HG02763 (cell line): Measurements from ENCODE around the gene OR51B4.
"Not testable (repeated sequence)": the region's sequence is repeated elsewhere in the genome, so short reads cannot be mapped to it uniquely, and the experiment has no call there.

Experiments
- ATAC-seq: cut with Tn5 transposase; IDR thresholded peaks from one replicate; pipeline ENCODE4 v1.9.1; 2021; ENCODE audit warnings: mild to moderate bottlenecking, moderate library complexity; ENCODE audit not compliant: unreplicated experiment

The OR51B4 gene, protein sequence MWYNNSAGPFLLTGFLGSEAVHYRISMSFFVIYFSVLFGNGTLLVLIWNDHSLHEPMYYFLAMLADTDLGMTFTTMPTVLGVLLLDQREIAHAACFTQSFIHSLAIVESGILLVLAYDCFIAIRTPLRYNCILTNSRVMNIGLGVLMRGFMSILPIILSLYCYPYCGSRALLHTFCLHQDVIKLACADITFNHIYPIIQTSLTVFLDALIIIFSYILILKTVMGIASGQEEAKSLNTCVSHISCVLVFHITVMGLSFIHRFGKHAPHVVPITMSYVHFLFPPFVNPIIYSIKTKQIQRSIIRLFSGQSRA

GRCh38 chr11:5301846-5302245 lies at the start of gene OR51B4:
Gene OR51B4 (minus strand): TSS chr11:5301946. CDS start chr11:5301946, 0 bp downstream.
- no peak for ATAC-seq

- no peak for ATAC-seq
Observed at GRCh38 chr11:5351208-5351607, 49.5 kb upstream of the OR51B4 start, which contains the start of gene OR51B6. Gene OR51B6 (plus strand): TSS chr11:5351508. CDS start chr11:5351508, 0 bp downstream.

DNA sequence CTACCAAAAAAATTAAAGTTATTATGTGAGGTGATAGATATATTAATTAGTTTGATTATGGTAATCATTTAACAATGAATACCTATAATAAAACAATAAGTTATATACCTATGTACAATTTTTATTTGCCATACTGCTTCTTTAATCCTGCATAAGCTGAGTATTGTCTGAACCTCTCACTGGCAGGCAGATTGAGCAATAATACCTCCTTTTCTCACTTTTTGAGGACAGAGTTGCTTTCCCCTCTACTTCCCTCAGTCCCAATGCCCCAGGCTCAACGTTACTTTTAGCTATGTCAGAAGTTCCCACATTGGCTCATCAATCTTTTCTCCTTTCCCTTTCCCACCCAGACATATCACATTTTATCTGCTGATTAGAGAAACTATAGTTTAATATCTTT lies 47.8 kb upstream of the OR51B4 start:
- ATAC-seq = no peak

- no peak for ATAC-seq
Observed at GRCh38 chr11:5348551-5349194, 46.9 kb upstream of the OR51B4 start.

DNA sequence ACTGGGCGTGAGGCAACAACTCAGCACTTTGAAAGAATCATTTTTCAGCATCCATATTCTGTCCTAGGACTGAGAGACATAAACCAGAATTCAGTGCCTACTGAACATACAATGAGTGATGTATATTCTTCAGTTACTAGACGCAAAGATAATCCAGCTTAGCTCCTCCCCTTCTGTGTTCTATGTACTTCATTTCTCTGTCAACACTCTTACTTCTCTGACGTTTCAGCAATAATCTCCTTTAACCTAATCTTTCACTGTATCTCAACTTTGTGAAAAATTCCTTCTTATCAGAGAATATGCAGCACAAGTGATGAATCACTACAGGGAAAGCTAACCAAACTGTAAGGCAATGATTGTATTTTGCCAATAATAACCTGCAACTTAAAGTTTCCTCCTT lies 44.1 kb upstream of the OR51B4 start:
- ATAC-seq = no peak

- ATAC-seq = no peak
Observed at GRCh38 chr11:5343474-5344335, 42.0 kb upstream of the OR51B4 start, which contains the start of gene OR51B5. Gene OR51B5 (minus strand): TSS chr11:5343524. CDS start chr11:5343524, 0 bp downstream.

DNA sequence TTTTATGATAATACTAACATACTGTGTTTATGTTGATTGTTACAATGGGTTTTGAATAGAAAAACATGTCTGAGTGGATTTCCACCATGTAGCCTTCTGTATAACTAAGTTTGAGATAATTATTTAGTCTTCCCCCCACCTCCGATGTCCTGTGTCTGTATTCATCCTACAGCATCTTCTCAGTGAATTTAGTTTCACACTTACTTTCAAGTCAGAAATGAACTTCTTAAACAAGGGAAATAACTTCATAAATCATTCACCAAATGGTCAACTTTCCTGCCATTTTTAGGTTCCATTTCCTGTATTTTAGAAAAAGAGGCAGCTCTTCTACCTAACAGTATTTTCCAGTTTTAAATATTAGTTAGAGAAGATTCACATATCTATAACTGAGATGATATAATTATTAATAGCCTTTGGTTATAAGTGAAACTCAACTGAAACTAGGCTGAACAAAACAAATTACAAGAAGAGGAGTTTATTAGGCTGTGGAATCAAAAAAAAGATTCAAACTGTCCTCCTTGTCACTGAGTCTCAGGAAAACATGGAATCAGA lies 38.1 kb upstream of the OR51B4 start:
- peak; percentile 67 for ATAC-seq

- not testable (repeated sequence) for ATAC-seq
Observed at GRCh38 chr11:5337253-5337652, 35.5 kb upstream of the OR51B4 start.

DNA sequence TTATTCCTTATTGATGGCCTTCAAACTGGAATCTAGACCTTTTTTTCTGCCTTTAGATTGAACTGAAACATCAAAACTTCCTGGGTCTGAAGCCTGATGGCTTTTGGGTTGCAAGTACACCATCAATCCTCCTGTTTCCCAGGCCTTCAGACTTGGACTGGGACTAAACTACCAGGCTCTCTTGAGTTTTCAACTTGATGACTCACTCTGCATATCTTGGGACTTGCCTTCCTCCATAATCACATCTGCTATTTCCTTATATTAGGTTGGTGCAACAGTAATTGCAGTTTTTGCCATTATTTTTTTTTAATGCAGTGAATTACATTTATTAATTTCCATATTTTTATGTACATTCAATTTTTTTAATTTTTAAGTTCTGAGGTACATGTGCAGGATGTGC lies 34.6 kb upstream of the OR51B4 start:
- ATAC-seq = no peak

- ATAC-seq = no peak
Observed at GRCh38 chr11:5335170-5335569, 33.4 kb upstream of the OR51B4 start.

DNA sequence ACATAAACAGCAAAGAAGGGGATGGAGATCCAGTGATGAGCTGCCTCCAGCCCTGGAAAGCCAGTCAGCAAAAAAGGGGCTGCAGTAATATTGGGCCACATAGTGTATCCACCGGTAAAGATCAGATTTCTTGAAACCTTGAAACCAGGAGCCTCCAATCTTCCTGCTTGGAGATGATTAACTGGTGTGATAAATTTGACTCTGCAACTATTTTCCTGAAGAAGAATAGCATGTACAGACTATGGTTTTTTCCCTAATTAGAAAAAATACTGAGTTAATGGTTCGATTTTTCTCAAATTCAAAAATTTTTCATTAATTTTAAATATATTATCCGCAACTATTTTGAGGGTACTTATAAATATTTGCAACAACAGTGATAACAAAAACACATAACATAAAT lies 22.5 kb upstream of the OR51B4 start, which contains the start of gene OR51B2:
OR51B2 (minus strand) TSS at position 101 of the 400 bp plus-strand sequence; CDS start at position 101, 0 bp downstream.
- ATAC-seq = no peak

- no peak for ATAC-seq
Observed at GRCh38 chr11:5317292-5317691, 15.5 kb upstream of the OR51B4 start.

GRCh38 chr11:5313326-5314023 lies 11.7 kb upstream of the OR51B4 start:
- ATAC-seq = not testable (repeated sequence)

GRCh38 chr11:5310423-5310822 lies 8.7 kb upstream of the OR51B4 start:
- ATAC-seq = no peak

DNA sequence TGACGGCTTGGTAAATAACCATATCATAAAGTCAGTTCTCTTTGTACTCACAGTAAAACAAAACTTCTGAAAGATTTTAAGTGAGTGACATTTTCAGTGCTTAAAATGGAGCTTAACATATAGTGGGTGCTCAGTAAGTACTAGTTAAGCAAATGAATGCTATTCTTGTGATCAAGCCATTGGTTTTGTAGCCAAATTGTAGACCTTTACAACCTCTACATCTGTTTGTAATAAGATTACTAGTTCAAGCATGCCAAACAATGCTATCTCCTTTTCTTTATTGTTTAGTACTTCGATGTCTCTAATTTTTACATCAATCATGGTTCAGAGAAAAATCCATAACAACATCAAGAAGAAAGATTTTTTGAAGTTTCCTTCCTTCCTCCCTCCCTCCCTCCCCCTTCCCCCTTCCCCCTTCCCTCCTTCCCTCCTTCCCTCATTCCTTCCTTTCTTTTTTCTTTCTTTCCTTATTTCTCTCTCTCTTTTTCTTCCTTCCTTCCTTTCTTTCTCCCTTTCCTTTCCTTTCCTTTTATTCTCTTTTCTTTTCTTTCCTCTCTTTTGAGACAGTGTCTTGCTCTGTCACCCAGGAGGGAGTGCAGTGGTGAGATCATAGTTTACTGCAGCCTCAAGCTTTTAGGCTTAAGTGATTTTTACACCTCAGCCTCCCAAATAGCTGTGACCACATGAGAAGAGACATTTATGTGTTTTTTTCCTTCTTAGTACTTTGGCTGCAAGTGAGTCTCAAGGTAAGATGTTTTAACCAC lies 5.7 kb upstream of the OR51B4 start:
- no peak for ATAC-seq

GRCh38 chr11:5304046-5304445 lies 2.3 kb upstream of the OR51B4 start:
- no peak for ATAC-seq

DNA sequence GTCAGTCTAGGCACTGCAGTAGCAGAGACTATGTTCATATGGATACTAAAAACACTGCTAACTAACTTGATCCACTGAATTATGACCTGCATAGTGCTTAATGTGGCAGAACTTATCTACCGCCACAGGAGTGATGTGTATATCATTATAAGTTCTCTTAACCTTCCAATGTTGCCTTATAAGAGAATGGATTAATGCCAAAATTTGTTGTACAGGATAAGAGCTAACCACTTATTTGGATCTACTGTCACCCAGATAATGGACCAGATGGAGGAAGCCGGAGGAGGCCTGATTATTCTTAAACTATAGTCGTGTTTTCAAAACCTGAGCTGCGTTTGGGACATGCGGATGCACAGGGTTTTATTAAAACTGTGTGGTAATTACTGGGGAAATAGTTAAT lies 1.9 kb upstream of the OR51B4 start:
- ATAC-seq = no peak

GRCh38 chr11:5300251-5300650 lies 1.5 kb downstream of the OR51B4 start:
- ATAC-seq = no peak

DNA sequence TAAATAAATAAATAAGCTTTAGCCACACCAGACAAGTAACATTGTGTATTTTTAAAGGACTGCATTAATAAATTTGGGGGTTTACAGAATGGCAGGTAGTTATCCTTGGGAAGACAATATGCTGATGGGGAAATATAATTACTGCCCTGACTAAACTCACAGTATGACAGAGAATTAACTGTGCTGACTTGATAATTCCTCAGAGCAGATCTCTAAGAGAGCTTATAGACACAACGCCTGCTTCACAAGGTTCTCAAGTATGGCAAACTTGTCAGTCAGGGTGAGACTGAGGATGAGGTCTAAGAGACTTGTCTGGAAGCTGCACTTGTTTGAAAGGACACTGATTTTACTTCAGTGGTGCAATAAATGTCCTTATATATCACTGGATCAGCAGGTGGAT lies 3.3 kb downstream of the OR51B4 start:
- ATAC-seq = no peak
